Caco-2 (cell line): ENCODE data around the gene DALRD3. TPM values are rescaled to one million over a fixed set of nuclear protein-coding genes. Genes with fewer than 3 reads are reported as not detected.

Source experiments
- BruUV-seq: library from RNA; stranded (reverse); fragments of 400-500 nt; replicated peaks from 2 replicates; lab custom pipeline; 2021; lab: Mats Ljungman, UMichigan
- CTCF ChIA-PET: fragments of 300-600 bp; sonication (Branson Sonifier 250); formaldehyde crosslinking; loops from one replicate; lab custom pipeline; 2022; ENCODE audit warnings: antibody characterized with exemption; lab: Charles Lee
- POLR2A ChIA-PET: fragments of 300-600 bp; sonication (Branson Sonifier 250); formaldehyde crosslinking; loops from one replicate; lab custom pipeline; 2022; ENCODE audit warnings: antibody characterized with exemption; lab: Charles Lee
- DNase-seq, 2 experiments: peaks; one replicate each; pipeline versions ENCODE4 v3.0.0 to v3.0.0-alpha.2; 2020 to 2022
- H3K27me3 ChIP-seq: replicated peaks from 2 replicates; pipeline ENCODE4 v1.6.0; 2011; ENCODE audit warnings: low read length; ENCODE audit not compliant: control insufficient read depth, insufficient read depth
- H3K36me3 ChIP-seq: 2 replicates; pipeline ENCODE4 v1.5.1; 2011; ENCODE audit warnings: low read length; ENCODE audit not compliant: control insufficient read depth, insufficient read depth
- H3K4me1 ChIP-seq: fragments of 250-450 bp; sonication (Bioruptor Pico); 2 replicates; pipeline ENCODE4 v1.5.1; 2020; ENCODE audit warnings: mild to moderate bottlenecking
- H3K4me3 ChIP-seq: 2 replicates; pipeline ENCODE4 v1.5.1; 2011; ENCODE audit warnings: low read depth, mild to moderate bottlenecking, control low read depth, low read length
- H3K9me3 ChIP-seq: fragments of 250-450 bp; sonication (Bioruptor Pico); 2 replicates; pipeline ENCODE4 v1.5.1; 2020; ENCODE audit warnings: mild to moderate bottlenecking, moderate library complexity
- H3K27ac Mint-ChIP-seq: one replicate; pipeline ENCODE4 v1.8.0; 2022; ENCODE audit warnings: mixed read lengths; ENCODE audit not compliant: unreplicated experiment
- H3K27me3 Mint-ChIP-seq: one replicate; pipeline ENCODE4 v1.8.0; 2022; ENCODE audit warnings: mixed read lengths; ENCODE audit not compliant: insufficient read depth, unreplicated experiment
- H3K36me3 Mint-ChIP-seq: one replicate; pipeline ENCODE4 v1.8.0; 2022; ENCODE audit warnings: mild to moderate bottlenecking, mixed read lengths; ENCODE audit not compliant: insufficient read depth, unreplicated experiment
- H3K4me1 Mint-ChIP-seq: one replicate; pipeline ENCODE4 v1.8.0; 2022; ENCODE audit warnings: low read depth, mixed read lengths; ENCODE audit not compliant: unreplicated experiment
- H3K4me3 Mint-ChIP-seq: one replicate; pipeline ENCODE4 v1.8.0; 2022; ENCODE audit warnings: mild to moderate bottlenecking, moderate library complexity, mixed read lengths; ENCODE audit not compliant: unreplicated experiment
- H3K9me3 Mint-ChIP-seq: one replicate; pipeline ENCODE4 v1.8.0; 2022; ENCODE audit warnings: mixed read lengths; ENCODE audit not compliant: unreplicated experiment
- CTCF ChIP-seq, 2 experiments: fragments of 200-600 bp in 1 of 2; IDR thresholded peaks; 1 replicate in 1 of 2; 2 replicates in 1 of 2; pipeline versions ENCODE4 v1.5.1 to v1.8.0; 2011 to 2022; ENCODE audit warnings: antibody characterized with exemption in 1 of 2, control low read depth in 1 of 2, inconsistent platforms in 1 of 2, low read depth in 1 of 2, low read length in 1 of 2, mild to moderate bottlenecking in 1 of 2, moderate library complexity in 1 of 2; ENCODE audit not compliant: insufficient read depth in 1 of 2, severe bottlenecking in 1 of 2, unreplicated experiment in 1 of 2
- intact Hi-C: fragments of 100-400 bp; cut with micrococcal nuclease; formaldehyde crosslinking; loops from one replicate; pipeline ENCODE4 v1.10.0; 2022; ENCODE audit not compliant: unreplicated experiment
- total RNA-seq: library from RNA; stranded (reverse); gene quantifications from 2 replicates; pipeline ENCODE4 v1.2.3, GENCODE V29; 2022

DALRD3 gene
- total RNA-seq, 1 experiment from 2014 or later = 21.4 TPM

GRCh38 chr3:49035281-49035680 lies 16.9 kb upstream of the DALRD3 start:
- Histone ChIP-seq H3K27me3 (no peaks in the 10 kb centered on the region), H3K4me3 (no peak overlapping the region), H3K36me3 (peaks cover 3% of the 10 kb centered on the region), H3K4me1 (no peaks in the 10 kb centered on the region), H3K9me3 (no peaks in the 10 kb centered on the region)
- Mint-ChIP-seq H3K9me3 (no peaks in the 10 kb centered on the region), H3K4me1 (no peaks in the 10 kb centered on the region), H3K27me3 (no peaks in the 10 kb centered on the region), H3K27ac (no peak overlapping the region), H3K4me3 (no peak overlapping the region), H3K36me3 (peaks cover 77% of the 10 kb centered on the region)
- POLR2A ChIA-PET = no interaction called here
- BruUV-seq = no TSS peak
- intact Hi-C loops = no loop called here
- no peak for DNase-seq
- CTCF ChIA-PET = no interaction called here
- no peak for TF ChIP-seq CTCF (IDR thresholded peaks at IDR 0.05; ENCODE audit: insufficient read depth in 1 of 2, low read depth in 1 of 2, low read length in 1 of 2, severe bottlenecking in 1 of 2, unreplicated experiment in 1 of 2)

DNA sequence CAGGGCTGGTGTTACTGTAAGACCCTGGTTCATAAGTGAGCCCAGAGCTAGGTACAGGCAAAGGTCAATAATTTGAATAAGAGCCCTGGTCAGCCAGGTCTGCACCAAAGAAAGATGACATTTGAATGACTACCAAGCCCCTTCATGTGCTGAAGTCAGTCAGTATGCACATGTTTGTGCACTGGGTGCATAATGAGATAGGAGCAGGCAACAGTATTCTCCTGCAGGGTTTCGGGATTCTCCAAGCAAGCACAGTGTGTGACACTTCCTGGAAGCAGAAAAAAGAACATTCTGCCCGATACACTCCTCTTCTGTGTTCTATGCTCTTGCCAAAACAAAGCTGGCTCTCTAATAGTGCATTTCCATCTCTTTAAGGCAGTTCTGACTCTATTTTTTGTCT lies 16.3 kb upstream of the DALRD3 start:
- no peak for TF ChIP-seq CTCF (IDR thresholded peaks at IDR 0.05; ENCODE audit: insufficient read depth in 1 of 2, low read depth in 1 of 2, low read length in 1 of 2, severe bottlenecking in 1 of 2, unreplicated experiment in 1 of 2)
- H3K27me3 Mint-ChIP-seq = no peaks in the 10 kb centered on the region
- intact Hi-C loops = no loop called here
- no peak overlapping the region for H3K27ac Mint-ChIP-seq
- no peaks in the 10 kb centered on the region for H3K9me3 Mint-ChIP-seq
- peaks cover 74% of the 10 kb centered on the region for H3K36me3 Mint-ChIP-seq
- no peak for DNase-seq
- H3K4me3 Mint-ChIP-seq = no peak overlapping the region
- ChIA-PET CTCF (no interaction called here), POLR2A (no interaction called here)
- peaks cover 3% of the 10 kb centered on the region for H3K36me3 ChIP-seq
- H3K27me3 ChIP-seq = no peaks in the 10 kb centered on the region
- BruUV-seq = no TSS peak
- peaks cover 1% of the 10 kb centered on the region for H3K4me1 Mint-ChIP-seq
- no peaks in the 10 kb centered on the region for H3K4me1 ChIP-seq
- no peaks in the 10 kb centered on the region for H3K9me3 ChIP-seq
- H3K4me3 ChIP-seq = no peak overlapping the region

DNA sequence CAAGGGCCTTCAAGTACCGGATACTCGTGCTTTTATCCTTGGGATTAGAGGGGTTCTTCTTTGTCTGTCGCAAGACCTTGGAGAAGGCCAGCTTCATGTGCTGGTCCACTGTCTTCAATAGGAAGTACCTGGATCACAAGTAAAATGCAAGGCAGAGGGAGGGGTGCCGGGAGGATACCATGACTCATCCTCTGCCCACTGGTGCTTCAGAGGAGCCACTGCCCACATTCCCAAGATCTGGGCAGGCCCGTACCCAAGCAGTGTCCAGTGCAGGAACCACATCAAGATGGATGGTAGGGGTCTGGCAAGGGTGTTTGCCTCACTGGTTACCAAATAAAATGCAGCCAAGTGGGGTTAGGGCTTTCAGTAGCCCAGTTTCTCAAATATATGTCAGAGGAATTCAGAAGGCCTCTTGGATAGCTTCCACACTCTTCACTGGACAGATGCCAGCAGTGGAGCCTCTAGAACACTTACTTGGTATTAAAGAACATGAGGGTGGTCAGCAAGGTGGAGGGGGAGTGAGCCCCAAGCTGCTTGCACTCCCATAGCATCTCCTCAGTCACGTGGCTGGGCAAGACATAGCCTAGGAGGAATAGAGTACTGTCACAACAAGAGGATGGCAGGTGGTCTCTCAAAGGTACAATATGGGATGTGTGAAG lies 14.4 kb upstream of the DALRD3 start:
- ChIA-PET CTCF (no interaction called here), POLR2A (interaction anchor here (0.5 kb wide), 1 partner anchor 445 kb away, joined by 3 read pairs; no protein-coding TSS in a partner anchor)
- H3K4me3 Mint-ChIP-seq = no peak overlapping the region
- intact Hi-C loops = no loop called here
- H3K27me3 ChIP-seq = no peaks in the 10 kb centered on the region
- H3K27ac Mint-ChIP-seq = no peak overlapping the region
- DNase-seq = no peak
- no TSS peak for BruUV-seq
- TF ChIP-seq CTCF (IDR thresholded peaks at IDR 0.05; ENCODE audit: insufficient read depth in 1 of 2, low read depth in 1 of 2, low read length in 1 of 2, severe bottlenecking in 1 of 2, unreplicated experiment in 1 of 2) = no peak
- H3K27me3 Mint-ChIP-seq = no peaks in the 10 kb centered on the region
- peaks cover 14% of the 10 kb centered on the region for H3K4me1 Mint-ChIP-seq
- H3K9me3 ChIP-seq = no peaks in the 10 kb centered on the region
- peaks cover 7% of the 10 kb centered on the region for H3K4me1 ChIP-seq
- peaks cover 3% of the 10 kb centered on the region for H3K36me3 ChIP-seq
- no peak overlapping the region for H3K4me3 ChIP-seq
- peaks cover 91% of the 10 kb centered on the region for H3K36me3 Mint-ChIP-seq
- no peaks in the 10 kb centered on the region for H3K9me3 Mint-ChIP-seq
